DOHH2 (cell line): ENCODE results near the gene SLC30A2.

Experiments
- H3F3A ChIP-seq: fragments of 200-600 bp; sonication (generic), shearing (Covaris generic); 2 replicates; pipeline ENCODE4 v1.6.0; 2016; ENCODE audit warnings: antibody characterized with exemption, mild to moderate bottlenecking; ENCODE audit not compliant: control insufficient read depth, insufficient read depth
- H3K27ac ChIP-seq: fragments of 200-600 bp; sonication (generic); 2 replicates; pipeline ENCODE4 v1.5.1; 2014; ENCODE audit warnings: low read depth, mild to moderate bottlenecking, low read length, moderate library complexity
- H3K27me3 ChIP-seq: fragments of 200-600 bp; sonication (generic); 2 replicates; pipeline ENCODE4 v1.6.1; 2014; ENCODE audit warnings: mild to moderate bottlenecking, low read length, mixed read lengths; ENCODE audit not compliant: control insufficient read depth
- H3K36me3 ChIP-seq: fragments of 200-600 bp; sonication (generic); 2 replicates; pipeline ENCODE4 v1.6.1; 2014; ENCODE audit warnings: mild to moderate bottlenecking, low read length, moderate library complexity, mixed read lengths; ENCODE audit not compliant: control insufficient read depth
- H3K4me1 ChIP-seq: fragments of 200-600 bp; sonication (generic); 2 replicates; pipeline ENCODE4 v1.6.1; 2014; ENCODE audit warnings: mild to moderate bottlenecking, low read length, mixed read lengths; ENCODE audit not compliant: control insufficient read depth
- H3K4me2 ChIP-seq: fragments of 200-600 bp; sonication (generic); 2 replicates; pipeline ENCODE4 v1.6.0; 2014; ENCODE audit warnings: mild to moderate bottlenecking, low read length, moderate library complexity
- H3K4me3 ChIP-seq: fragments of 200-600 bp; sonication (generic); 2 replicates; pipeline ENCODE4 v1.5.1; 2014; ENCODE audit warnings: mild to moderate bottlenecking, low read length, mixed read lengths
- H3K79me2 ChIP-seq: fragments of 200-600 bp; sonication (generic); 2 replicates; pipeline ENCODE4 v1.6.1; 2014; ENCODE audit warnings: mild to moderate bottlenecking, low read length, mixed read lengths; ENCODE audit not compliant: control insufficient read depth
- H3K9me2 ChIP-seq: fragments of 200-600 bp; sonication (generic); replicated peaks from 2 replicates; pipeline ENCODE4 v1.6.1; 2014; ENCODE audit warnings: mild to moderate bottlenecking, low read length, mixed read lengths; ENCODE audit not compliant: control insufficient read depth
- H3K9me3 ChIP-seq: fragments of 200-600 bp; sonication (generic); 2 replicates; pipeline ENCODE4 v1.6.1; 2014; ENCODE audit warnings: antibody characterized with exemption, low read length, mixed read lengths; ENCODE audit not compliant: control insufficient read depth, insufficient read depth
- H4K20me1 ChIP-seq: fragments of 200-600 bp; sonication (generic); 2 replicates; pipeline ENCODE4 v1.6.0; 2014; ENCODE audit warnings: low read depth, mild to moderate bottlenecking, antibody characterized with exemption, low read length, moderate library complexity; ENCODE audit not compliant: control insufficient read depth, insufficient read depth
- EZH2phosphoT487 ChIP-seq: fragments of 200-600 bp; sonication (generic); IDR thresholded peaks from 2 replicates; pipeline ENCODE4 v1.6.1; 2017; ENCODE audit warnings: borderline replicate concordance, mild to moderate bottlenecking, antibody characterized with exemption, low read length, moderate library complexity, mixed read lengths
- TF ChIP-seq, protein P1 (sequence below): fragments of 200-600 bp; sonication (generic); IDR thresholded peaks from one replicate; pipeline ENCODE4 v1.5.1; 2014; ENCODE audit warnings: antibody characterized with exemption, mild to moderate bottlenecking, low read depth, low read length; ENCODE audit not compliant: poor library complexity, severe bottlenecking

The SLC30A2 gene

DNA sequence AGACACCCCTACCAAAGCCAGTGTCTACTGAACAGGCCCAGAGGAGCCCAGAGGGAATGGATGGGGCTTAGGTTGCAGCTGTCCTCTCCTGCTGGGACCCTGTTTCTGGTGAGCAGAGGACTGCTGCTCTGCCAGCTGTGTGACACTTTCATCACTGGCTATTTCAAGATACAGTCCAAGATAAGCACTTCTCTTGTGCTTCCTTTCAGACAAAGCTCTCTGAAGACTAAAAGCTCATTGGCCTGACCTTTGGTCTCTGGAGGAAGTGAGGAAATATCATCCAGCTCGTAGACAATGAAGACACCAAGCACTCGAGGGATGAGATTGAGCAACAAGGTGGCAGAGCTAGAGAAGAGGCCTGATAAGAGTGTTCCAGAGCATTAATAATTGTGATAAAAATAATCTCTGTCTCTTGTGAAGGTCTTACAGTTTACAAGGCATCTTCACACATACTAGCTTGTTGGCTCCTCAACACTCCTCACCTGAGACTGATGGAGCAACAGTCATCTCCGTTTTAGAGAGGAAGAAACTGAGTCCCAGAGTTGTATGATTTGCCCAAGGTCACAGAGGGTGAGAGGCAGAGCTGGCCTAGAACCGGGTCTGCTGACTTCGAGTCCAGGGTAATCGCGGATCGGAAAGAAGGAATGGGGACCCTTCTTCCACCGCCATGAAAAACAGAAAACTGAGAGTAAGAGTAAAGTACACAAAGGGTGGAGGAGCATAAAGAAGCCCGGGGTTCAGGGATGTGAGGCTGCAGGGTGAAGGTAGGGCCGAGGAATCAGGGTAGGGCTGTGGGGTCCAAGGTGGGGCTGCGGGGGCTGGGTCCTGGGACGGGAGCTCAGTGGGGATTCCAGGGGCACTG lies 48.7 kb downstream of the SLC30A2 start:
- TF ChIP-seq, protein P1, sequence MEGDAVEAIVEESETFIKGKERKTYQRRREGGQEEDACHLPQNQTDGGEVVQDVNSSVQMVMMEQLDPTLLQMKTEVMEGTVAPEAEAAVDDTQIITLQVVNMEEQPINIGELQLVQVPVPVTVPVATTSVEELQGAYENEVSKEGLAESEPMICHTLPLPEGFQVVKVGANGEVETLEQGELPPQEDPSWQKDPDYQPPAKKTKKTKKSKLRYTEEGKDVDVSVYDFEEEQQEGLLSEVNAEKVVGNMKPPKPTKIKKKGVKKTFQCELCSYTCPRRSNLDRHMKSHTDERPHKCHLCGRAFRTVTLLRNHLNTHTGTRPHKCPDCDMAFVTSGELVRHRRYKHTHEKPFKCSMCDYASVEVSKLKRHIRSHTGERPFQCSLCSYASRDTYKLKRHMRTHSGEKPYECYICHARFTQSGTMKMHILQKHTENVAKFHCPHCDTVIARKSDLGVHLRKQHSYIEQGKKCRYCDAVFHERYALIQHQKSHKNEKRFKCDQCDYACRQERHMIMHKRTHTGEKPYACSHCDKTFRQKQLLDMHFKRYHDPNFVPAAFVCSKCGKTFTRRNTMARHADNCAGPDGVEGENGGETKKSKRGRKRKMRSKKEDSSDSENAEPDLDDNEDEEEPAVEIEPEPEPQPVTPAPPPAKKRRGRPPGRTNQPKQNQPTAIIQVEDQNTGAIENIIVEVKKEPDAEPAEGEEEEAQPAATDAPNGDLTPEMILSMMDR, result no peak
- TF ChIP-seq EZH2phosphoT487, result no peak
- H3K4me3 ChIP-seq, result peak overlapping the region; percentile 86
- peak overlapping the region; percentile 45 for H3K27ac ChIP-seq
- no peaks in the 10 kb centered on the region for H3K9me2 ChIP-seq
- H3K4me1 ChIP-seq, result peaks cover 19% of the 10 kb centered on the region
- no peaks in the 10 kb centered on the region for H4K20me1 ChIP-seq
- H3K4me2 ChIP-seq, result peak overlapping the region; percentile 85
- H3F3A ChIP-seq, result 0 out of 2 replicates have a peak, but pooled peaks cover 4% of the 10 kb centered on the region
- H3K27me3 ChIP-seq, result no peaks in the 10 kb centered on the region
- no peaks in the 10 kb centered on the region for H3K36me3 ChIP-seq
- H3K79me2 ChIP-seq, result peaks cover 8% of the 10 kb centered on the region
- no peaks in the 10 kb centered on the region for H3K9me3 ChIP-seq

DNA sequence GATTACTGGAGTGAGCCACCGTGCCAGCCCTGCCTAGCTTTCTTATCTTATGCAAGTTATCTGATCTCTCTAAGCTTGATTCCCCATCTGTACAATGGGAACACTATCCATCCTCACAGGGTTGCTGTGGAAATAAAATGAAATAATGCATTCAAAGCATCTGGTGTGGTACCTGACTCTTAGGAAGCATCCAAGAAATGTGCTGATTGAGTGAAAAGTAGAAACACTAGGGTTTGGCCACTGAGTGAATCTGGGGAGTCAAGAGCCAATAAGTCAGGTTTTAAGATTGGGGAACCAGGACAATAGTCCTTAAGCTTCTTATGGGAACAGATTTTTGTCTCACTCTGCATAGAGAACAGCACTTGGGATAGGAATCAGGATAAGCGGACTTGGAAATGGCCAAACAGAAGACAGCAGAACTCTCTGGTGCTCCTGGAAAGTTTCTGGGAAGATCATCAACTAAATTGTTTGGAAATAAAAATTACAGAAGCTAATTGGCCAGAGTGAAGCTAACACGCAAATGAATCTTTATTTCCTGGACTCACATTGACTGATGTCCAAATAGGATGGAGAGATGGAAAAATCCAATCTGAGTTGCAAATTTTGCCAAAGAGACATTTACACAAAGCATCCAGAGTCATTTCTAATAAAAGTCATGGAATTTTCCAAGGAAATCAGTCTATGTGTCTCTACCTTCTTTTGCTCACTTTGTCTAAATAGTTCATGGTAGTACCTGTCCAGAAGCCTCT lies 51.3 kb downstream of the SLC30A2 start:
- no peaks in the 10 kb centered on the region for H4K20me1 ChIP-seq
- H3K9me2 ChIP-seq, result no peaks in the 10 kb centered on the region
- H3K79me2 ChIP-seq, result peaks cover 8% of the 10 kb centered on the region
- 0 out of 2 replicates have a peak, but pooled peaks cover 4% of the 10 kb centered on the region for H3F3A ChIP-seq
- no peaks in the 10 kb centered on the region for H3K27me3 ChIP-seq
- H3K4me2 ChIP-seq, result no peak overlapping the region
- H3K36me3 ChIP-seq, result no peaks in the 10 kb centered on the region
- peaks cover 19% of the 10 kb centered on the region for H3K4me1 ChIP-seq
- no peak overlapping the region for H3K27ac ChIP-seq
- TF ChIP-seq, protein P1, result no peak
- no peak overlapping the region for H3K4me3 ChIP-seq
- no peaks in the 10 kb centered on the region for H3K9me3 ChIP-seq

DNA sequence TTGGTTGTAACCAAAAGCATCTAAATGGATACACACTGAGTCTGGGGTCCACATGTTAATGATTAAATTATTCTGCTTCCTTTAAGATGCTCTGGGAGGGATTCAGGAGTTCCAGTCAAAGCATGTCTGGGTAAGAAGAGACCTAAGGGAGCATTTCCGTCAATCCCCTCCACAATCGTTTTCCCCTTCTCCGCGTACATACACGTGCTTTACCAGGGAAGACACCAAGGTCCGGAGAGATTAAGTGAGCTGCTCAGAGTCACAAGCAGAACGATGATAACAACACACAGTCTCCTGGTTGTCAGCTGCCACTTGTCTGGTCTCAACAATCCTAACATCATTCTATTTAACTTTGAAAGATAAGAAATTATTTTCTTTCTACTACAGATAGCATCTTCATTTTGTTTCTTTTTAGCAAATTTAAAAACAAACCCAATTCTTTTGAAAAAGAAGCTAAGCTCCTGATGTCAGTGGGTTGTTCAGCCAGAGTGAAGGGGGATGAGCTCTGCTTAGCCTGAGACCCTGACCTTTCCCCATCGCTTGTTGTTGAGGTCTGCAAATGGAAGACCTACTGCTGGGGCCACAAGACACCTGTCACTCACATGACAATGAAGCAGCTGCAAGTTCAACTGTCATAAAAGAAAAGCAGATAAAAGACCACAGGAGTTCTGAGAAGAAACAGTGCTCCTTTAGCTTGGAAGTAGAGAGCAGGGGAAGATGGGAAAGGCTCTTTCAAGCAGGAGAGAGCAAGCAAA lies 52.5 kb downstream of the SLC30A2 start:
- no peaks in the 10 kb centered on the region for H3K27me3 ChIP-seq
- no peaks in the 10 kb centered on the region for H4K20me1 ChIP-seq
- H3K4me3 ChIP-seq, result no peak overlapping the region
- H3K36me3 ChIP-seq, result no peaks in the 10 kb centered on the region
- no peaks in the 10 kb centered on the region for H3K9me2 ChIP-seq
- H3K4me1 ChIP-seq, result peaks cover 14% of the 10 kb centered on the region
- H3K9me3 ChIP-seq, result no peaks in the 10 kb centered on the region
- H3F3A ChIP-seq, result 0 out of 2 replicates have a peak, but pooled peaks cover 4% of the 10 kb centered on the region
- no peak overlapping the region for H3K4me2 ChIP-seq
- TF ChIP-seq, protein P1, result no peak
- no peak for TF ChIP-seq EZH2phosphoT487
- peaks cover 8% of the 10 kb centered on the region for H3K79me2 ChIP-seq
- no peak overlapping the region for H3K27ac ChIP-seq
